Uterus (tissue), 4 donors: ENCODE data around the gene SNRPE. TPM values are rescaled to one million over a fixed set of nuclear protein-coding genes. Genes with fewer than 3 reads are reported as not detected.

Experiments
- DNase-seq, 2 donors: peaks; one replicate each; pipeline ENCODE4 v3.0.0-alpha.2; 2019 to 2020
- H3K27ac ChIP-seq, 2 donors: fragments of 200-600 bp; sonication (generic); 1 replicate in 1 of 2; 2 replicates in 1 of 2; pipeline ENCODE4 v1.5.1; 2016 to 2018
- H3K27me3 ChIP-seq, 2 donors: fragments of 200-600 bp; sonication (generic); one replicate each; pipeline ENCODE4 v1.5.1; 2018 to 2019; ENCODE audit warnings: control low read depth in 1 of 2
- H3K36me3 ChIP-seq, 2 donors: fragments of 200-600 bp; sonication (generic); one replicate each; pipeline ENCODE4 v1.5.1; 2019; ENCODE audit warnings: control low read depth in 1 of 2
- H3K4me1 ChIP-seq, 2 donors: fragments of 200-600 bp; sonication (generic); one replicate each; pipeline ENCODE4 v1.5.1; 2018 to 2019; ENCODE audit warnings: control low read depth in 1 of 2
- H3K4me3 ChIP-seq, 2 donors: fragments of 200-600 bp; sonication (generic); 1 replicate in 1 of 2; 2 replicates in 1 of 2; pipeline ENCODE4 v1.5.1; 2018 to 2019; ENCODE audit warnings: mild to moderate bottlenecking in 1 of 2
- H3K9me3 ChIP-seq, 2 donors: fragments of 200-600 bp; sonication (generic); one replicate each; pipeline ENCODE4 v1.5.1; 2019; ENCODE audit warnings: control low read depth in 1 of 2
- CTCF ChIP-seq, 4 experiments: fragments of 200-600 bp in 2 of 4; fragments of 450-650 bp in 2 of 4; sonication (generic) in 2 of 4; IDR thresholded peaks; one replicate each; pipeline ENCODE4 v1.5.1; 2016 to 2019; ENCODE audit warnings: antibody characterized with exemption in 4 of 4, mild to moderate bottlenecking in 2 of 4, moderate library complexity in 1 of 4
- POLR2A ChIP-seq, 2 donors: fragments of 450-650 bp; IDR thresholded peaks; one replicate each; pipeline ENCODE4 v1.6.1; 2016; ENCODE audit warnings: antibody characterized with exemption in 2 of 2, mild to moderate bottlenecking in 1 of 2, moderate library complexity in 1 of 2
- intact Hi-C: fragments of 100-400 bp; cut with DNase I; formaldehyde crosslinking; loops from one replicate; pipeline ENCODE4 v1.15.1; 2023; ENCODE audit warnings: low total_unique reads
- total RNA-seq, 4 donors: library from RNA; depleted of rRNA in 3 of 4; stranded (reverse); fragments of >200 nt in 3 of 4; gene quantifications; one replicate each; pipeline versions ENCODE4 v1.1.0 to v1.2.4, GENCODE V29; 2014 to 2023
- donor health status: DM: yes; HTN: yes; CAD: no.

Gene SNRPE
- total RNA-seq, 4 donors from 2014 or later: 32.5 to 105 (median 103) TPM

- Histone ChIP-seq H3K36me3 (no peaks in the 10 kb centered on the region), H3K9me3 (no peaks in the 10 kb centered on the region), H3K27ac (no peak overlapping the region), H3K4me1 (no peaks in the 10 kb centered on the region), H3K27me3 (no peaks in the 10 kb centered on the region), H3K4me3 (no peak overlapping the region)
- TF ChIP-seq POLR2A (IDR thresholded peaks at IDR 0.05) (no peak), CTCF (IDR thresholded peaks at IDR 0.05) (no peak)
- no peak for DNase-seq
- intact Hi-C loops: no loop called here
Measured at GRCh38 chr1:203907901-203908300, 46.5 kb downstream of the SNRPE start.

- H3K36me3 ChIP-seq: no peaks in the 10 kb centered on the region
- no peak overlapping the region for H3K27ac ChIP-seq
- intact Hi-C loops: no loop called here
- no peaks in the 10 kb centered on the region for H3K9me3 ChIP-seq
- TF ChIP-seq POLR2A (IDR thresholded peaks at IDR 0.05): no peak
- TF ChIP-seq CTCF (IDR thresholded peaks at IDR 0.05): no peak
- H3K4me1 ChIP-seq: no peaks in the 10 kb centered on the region
- no peak for DNase-seq
- H3K4me3 ChIP-seq: no peak overlapping the region
- H3K27me3 ChIP-seq: no peaks in the 10 kb centered on the region
Measured at GRCh38 chr1:203911806-203912205, 50.4 kb downstream of the SNRPE start.

- H3K9me3 ChIP-seq: no peaks in the 10 kb centered on the region
- H3K27me3 ChIP-seq: no peaks in the 10 kb centered on the region
- H3K36me3 ChIP-seq: no peaks in the 10 kb centered on the region
- no peak for TF ChIP-seq POLR2A (IDR thresholded peaks at IDR 0.05)
- TF ChIP-seq CTCF (IDR thresholded peaks at IDR 0.05): no peak
- no peak overlapping the region for H3K4me3 ChIP-seq
- H3K27ac ChIP-seq: no peak overlapping the region
- no peak for DNase-seq
- intact Hi-C loops: no loop called here
- H3K4me1 ChIP-seq: no peaks in the 10 kb centered on the region
Measured at GRCh38 chr1:203913073-203913521, 51.7 kb downstream of the SNRPE start.

- no peak for TF ChIP-seq CTCF (IDR thresholded peaks at IDR 0.05)
- TF ChIP-seq POLR2A (IDR thresholded peaks at IDR 0.05): no peak
- H3K4me3 ChIP-seq: no peak overlapping the region
- no peaks in the 10 kb centered on the region for H3K27me3 ChIP-seq
- intact Hi-C loops: no loop called here
- no peaks in the 10 kb centered on the region for H3K4me1 ChIP-seq
- no peaks in the 10 kb centered on the region for H3K36me3 ChIP-seq
- no peak overlapping the region for H3K27ac ChIP-seq
- H3K9me3 ChIP-seq: no peaks in the 10 kb centered on the region
- DNase-seq: no peak
Measured at GRCh38 chr1:203914292-203914691, 52.9 kb downstream of the SNRPE start.

- Histone ChIP-seq H3K9me3 (no peaks in the 10 kb centered on the region), H3K4me1 (no peaks in the 10 kb centered on the region), H3K27ac (no peak overlapping the region), H3K4me3 (no peak overlapping the region), H3K36me3 (no peaks in the 10 kb centered on the region), H3K27me3 (no peaks in the 10 kb centered on the region)
- no peak for TF ChIP-seq CTCF (IDR thresholded peaks at IDR 0.05)
- DNase-seq: no peak
- intact Hi-C loops: no loop called here
Measured at GRCh38 chr1:203915811-203916210, 54.4 kb downstream of the SNRPE start.
